WI38 (cell line): ENCODE measurements around the gene NPDC1.

ENCODE experiments used
- H3K4me3 ChIP-seq: 2 replicates; pipeline ENCODE4 v1.5.1; 2011; ENCODE audit warnings: low read depth, mild to moderate bottlenecking, control low read depth, low read length
- TF ChIP-seq, protein P1 (sequence below): IDR thresholded peaks from 2 replicates; pipeline ENCODE4 v1.5.1; 2012; ENCODE audit warnings: low read depth, mild to moderate bottlenecking, control low read depth, low read length

Gene NPDC1

DNA sequence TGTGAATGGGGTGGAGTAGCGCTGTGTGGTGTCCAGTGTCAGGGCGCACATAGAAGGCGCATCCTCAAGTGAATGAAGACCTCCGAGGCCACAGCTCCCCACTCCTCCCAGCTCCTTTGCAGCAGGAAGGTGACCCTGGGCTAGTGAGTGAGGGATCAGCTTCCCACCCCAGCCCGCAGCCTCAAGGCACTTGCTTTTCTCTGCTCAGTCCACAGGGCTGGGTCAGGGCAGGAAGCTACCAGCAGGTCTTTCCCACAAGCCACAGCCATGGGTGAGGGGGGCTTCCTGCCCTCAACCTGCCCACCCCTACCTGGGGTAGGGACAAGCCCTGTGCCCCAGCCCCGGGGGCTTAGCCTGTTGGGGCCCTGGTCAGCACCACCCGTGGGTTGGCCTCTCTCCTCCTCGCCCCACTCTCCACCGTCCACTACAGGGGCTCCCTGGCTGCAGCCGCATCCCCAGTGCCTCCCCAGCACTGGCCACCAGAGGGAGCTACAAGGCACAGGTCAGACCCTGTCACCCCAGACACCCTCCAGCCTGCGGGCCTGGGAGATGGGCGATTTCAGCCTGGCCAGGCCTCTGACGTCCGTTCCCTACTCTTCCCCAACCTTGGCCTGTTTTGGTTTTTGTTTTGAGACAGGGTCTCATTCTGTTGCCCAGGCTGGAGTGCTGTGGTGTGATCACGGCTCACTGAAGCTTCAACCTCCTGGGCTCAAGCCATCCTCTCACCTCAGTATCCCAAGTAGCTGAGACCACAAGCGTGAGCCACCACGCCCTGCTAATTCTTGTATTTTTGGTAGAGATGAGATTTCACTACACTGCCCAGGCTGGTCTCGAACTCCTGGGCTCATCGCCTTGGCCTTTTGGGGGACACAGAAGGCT, 16.7 kb downstream of the NPDC1 start:
- H3K4me3 ChIP-seq: no peak overlapping the region
- TF ChIP-seq, protein P1, sequence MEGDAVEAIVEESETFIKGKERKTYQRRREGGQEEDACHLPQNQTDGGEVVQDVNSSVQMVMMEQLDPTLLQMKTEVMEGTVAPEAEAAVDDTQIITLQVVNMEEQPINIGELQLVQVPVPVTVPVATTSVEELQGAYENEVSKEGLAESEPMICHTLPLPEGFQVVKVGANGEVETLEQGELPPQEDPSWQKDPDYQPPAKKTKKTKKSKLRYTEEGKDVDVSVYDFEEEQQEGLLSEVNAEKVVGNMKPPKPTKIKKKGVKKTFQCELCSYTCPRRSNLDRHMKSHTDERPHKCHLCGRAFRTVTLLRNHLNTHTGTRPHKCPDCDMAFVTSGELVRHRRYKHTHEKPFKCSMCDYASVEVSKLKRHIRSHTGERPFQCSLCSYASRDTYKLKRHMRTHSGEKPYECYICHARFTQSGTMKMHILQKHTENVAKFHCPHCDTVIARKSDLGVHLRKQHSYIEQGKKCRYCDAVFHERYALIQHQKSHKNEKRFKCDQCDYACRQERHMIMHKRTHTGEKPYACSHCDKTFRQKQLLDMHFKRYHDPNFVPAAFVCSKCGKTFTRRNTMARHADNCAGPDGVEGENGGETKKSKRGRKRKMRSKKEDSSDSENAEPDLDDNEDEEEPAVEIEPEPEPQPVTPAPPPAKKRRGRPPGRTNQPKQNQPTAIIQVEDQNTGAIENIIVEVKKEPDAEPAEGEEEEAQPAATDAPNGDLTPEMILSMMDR: peak; percentile 92

DNA sequence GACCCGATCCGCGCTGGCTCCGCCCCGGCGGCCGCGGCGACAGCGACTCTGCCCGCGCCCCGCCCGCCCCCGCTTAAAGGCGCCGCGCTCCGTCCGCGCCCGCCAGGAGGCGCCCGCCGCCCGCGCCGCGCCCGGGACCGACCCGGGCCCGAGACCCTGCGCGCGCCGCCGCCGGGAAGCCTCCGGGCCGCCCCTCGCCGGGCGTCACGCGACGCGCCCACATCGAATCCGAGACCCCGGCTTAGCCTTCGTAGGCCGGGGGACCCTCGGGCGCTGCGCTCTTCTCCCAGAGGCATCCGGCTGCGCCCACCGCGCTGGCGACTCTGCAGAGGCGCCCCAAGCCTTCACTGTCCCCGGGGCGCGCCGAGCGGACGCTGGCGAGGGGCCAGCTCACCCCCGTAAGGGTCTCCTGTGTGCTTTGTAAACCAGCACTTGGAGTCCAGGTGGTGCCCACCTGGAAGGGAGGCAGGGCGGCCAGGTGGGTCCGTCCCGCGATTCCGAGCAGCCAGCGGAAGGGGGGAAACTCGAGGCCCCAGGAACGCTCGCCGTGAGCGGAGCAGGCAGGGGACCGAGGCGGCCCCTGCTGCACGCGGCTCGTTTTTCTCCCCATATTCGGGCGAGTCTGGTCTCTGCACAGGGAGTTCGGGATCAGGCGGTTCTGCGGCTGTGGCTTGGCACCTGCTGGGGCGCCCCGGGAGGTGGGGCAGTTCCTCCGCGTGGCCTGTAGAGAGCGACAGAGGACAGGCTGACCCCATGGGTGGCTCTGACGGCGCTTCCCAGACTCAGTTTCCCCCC, 17.5 kb downstream of the NPDC1 start:
- H3K4me3 ChIP-seq: peak overlapping the region; percentile 57
- TF ChIP-seq, protein P1: no peak

DNA sequence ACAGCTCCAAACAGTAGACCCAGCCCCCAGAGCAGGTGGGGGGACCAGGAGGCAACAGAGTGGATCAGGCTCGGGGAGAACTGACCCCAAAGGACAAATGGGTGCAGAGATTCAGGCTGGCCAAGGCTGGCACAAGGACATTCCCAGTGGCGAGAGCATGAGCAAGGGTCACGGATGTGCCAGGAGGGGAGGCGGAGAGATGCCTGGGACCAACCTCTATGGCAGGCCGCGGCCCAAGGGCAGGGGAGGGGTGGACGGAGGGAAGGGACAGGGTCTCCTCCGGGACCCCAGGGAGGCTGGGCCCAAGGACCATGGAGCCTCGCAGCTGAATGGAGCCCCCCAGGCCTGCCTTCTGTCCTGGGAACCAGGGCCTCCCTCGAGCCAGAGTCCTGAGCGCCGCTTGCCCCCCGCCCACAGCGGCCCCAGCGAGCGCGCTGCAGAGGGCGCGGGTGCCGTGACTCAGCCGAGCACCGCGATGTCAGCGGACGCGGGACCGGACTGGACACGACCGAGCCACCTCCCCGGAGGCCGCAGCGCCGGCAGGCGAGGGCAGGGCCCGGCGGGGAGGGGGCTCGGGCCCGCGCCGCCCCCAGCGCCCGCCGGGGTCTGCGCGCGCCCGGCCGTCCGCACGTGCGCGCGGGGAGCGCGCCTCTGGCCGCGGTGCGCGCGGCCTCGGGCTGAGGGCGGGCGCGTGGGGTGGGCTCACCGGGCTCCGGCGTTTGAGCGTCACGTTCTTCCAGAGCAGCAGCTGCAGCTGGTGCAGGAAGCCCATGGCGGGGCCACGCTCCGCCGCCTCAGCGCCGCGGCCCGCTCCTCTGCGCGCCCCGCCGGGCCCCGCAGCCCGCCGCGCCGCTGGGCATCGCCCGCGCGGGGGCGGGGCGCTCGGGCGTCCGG, 18.4 kb downstream of the NPDC1 start, which contains the start of gene ABCA2:
Gene ABCA2, minus strand, starts transcription at position 869 of the 894 bp plus-strand sequence. Its CDS starts 97 bp downstream, at position 772.
- peak within 1 kb of the TSS; percentile 60 for H3K4me3 ChIP-seq
- TF ChIP-seq, protein P1: no peak

DNA sequence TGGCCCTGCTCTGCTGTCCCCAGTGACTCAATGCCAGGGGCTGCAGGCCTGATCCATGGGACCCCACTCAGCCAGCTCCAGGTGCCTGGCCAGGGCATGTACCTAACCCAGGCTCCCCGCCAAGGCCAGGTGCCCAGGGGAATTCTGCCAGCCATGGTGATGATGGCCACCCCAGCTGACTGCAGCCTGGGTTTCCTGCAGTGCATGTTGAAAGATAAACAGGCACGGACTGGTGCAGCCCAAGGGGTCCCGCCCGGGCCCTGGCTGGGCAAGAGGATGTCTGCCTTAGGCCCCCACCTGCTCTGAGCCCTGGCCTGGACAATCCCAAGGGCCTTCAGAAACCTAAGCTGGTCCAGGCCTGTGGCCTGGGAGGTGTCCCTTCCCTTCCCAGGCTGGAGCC, 19.1 kb downstream of the NPDC1 start:
- TF ChIP-seq, protein P1: no peak
- no peak overlapping the region for H3K4me3 ChIP-seq

DNA sequence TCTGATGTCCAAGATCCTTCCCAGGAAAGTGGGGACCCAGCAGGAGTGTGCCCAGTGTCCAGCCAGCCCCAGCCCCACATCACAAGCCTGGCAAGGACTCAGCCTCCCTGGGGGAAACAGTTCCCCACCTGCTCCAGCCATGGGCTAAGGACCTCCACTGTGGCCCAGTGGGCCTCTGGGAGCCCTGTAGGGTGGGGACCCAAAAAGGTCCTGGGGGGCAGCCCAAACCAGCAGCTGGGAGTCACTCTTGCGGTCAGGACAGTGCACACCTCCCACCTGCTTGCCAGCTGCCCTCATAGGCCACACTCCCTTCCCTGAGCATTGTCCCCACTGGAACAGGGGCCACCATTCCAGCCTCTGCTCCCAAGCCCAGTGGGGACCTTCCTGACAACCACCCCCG, 19.6 kb downstream of the NPDC1 start:
- no peak overlapping the region for H3K4me3 ChIP-seq
- TF ChIP-seq, protein P1: no peak

DNA sequence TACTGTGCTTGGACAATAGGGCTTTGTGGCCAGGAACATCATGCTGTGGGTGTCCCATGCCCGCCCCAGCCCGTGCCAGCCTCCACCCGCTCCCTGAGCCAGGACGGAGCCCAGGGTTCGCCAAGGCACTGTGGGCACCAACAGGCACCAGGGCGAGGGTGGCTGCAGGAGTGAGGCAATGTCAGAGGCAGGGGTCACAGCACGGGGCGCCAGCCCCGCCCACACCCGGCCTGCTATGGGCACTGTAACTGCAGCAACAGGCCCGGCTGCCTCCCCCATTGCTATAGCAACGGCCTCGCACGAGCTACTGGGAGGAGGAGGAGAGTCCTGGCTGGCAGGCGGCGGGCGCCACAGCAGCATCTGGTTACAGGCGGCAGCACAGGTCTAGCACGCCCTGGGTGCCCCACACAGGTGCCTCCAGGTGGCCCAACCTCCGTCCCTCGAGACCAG, 20.4 kb downstream of the NPDC1 start:
- TF ChIP-seq, protein P1: no peak
- no peak overlapping the region for H3K4me3 ChIP-seq
